Lower leg skin (tissue), 3 donors: ENCODE results near the gene HAO1.

Experiments
- POLR2A ChIP-seq, 2 donors: fragments of 450-650 bp; IDR thresholded peaks; one replicate each; pipeline ENCODE4 v1.6.1; 2016 to 2017; ENCODE audit warnings: antibody characterized with exemption in 2 of 2, mild to moderate bottlenecking in 1 of 2, moderate library complexity in 1 of 2
- TF ChIP-seq, protein P1 (sequence below), 3 donors: fragments of 450-650 bp; IDR thresholded peaks; one replicate each; pipeline ENCODE4 v1.5.1; 2016; ENCODE audit warnings: antibody characterized with exemption in 3 of 3, mild to moderate bottlenecking in 3 of 3, moderate library complexity in 2 of 3

DNA sequence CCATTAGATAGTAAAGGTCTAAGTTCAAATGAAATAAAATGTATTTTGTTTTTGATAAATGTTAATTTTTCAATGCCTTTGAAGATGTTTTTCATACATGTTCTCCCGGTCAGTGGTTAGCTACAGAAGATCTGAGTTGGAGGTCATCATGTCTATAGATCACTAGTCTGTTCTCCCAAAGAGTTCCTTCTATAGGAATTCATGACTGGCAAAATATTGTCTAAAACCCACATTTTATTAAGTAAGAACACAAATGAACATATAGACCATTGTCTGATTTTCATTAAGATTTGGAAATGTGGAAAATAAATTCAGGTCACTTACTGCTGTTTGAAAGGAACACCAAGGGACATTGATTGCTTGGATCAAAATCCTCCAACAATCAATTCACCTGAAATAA, 23.6 kb downstream of the HAO1 start:
- TF ChIP-seq, protein P1, sequence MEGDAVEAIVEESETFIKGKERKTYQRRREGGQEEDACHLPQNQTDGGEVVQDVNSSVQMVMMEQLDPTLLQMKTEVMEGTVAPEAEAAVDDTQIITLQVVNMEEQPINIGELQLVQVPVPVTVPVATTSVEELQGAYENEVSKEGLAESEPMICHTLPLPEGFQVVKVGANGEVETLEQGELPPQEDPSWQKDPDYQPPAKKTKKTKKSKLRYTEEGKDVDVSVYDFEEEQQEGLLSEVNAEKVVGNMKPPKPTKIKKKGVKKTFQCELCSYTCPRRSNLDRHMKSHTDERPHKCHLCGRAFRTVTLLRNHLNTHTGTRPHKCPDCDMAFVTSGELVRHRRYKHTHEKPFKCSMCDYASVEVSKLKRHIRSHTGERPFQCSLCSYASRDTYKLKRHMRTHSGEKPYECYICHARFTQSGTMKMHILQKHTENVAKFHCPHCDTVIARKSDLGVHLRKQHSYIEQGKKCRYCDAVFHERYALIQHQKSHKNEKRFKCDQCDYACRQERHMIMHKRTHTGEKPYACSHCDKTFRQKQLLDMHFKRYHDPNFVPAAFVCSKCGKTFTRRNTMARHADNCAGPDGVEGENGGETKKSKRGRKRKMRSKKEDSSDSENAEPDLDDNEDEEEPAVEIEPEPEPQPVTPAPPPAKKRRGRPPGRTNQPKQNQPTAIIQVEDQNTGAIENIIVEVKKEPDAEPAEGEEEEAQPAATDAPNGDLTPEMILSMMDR (IDR thresholded peaks at IDR 0.05) = no peak
- no peak for TF ChIP-seq POLR2A (IDR thresholded peaks at IDR 0.05)
